Heart left ventricle (tissue), 16 donors: ENCODE data around the gene PPP1R9B. TPM values are rescaled to one million over a fixed set of nuclear protein-coding genes. Genes with fewer than 3 reads are reported as not detected.

Experiments
- ATAC-seq, 4 donors: fragments of 200-7000 bp; cut with Tn5 transposase; one replicate each; pipeline ENCODE4 v1.9.1; 2020 to 2022; ENCODE audit warnings: moderate library complexity in 4 of 4, mild to moderate bottlenecking in 3 of 4, moderate number of reproducible peaks in 1 of 4
- DNase-seq, 5 donors: peaks; one replicate each; pipeline ENCODE4 v3.0.0-alpha.2; 2020
- H3K27ac ChIP-seq, 12 donors: fragments of 200-600 bp; sonication (generic) in 4 of 12; one replicate each; pipeline versions ENCODE4 v1.5.0 to v1.8.0; 2016 to 2022; ENCODE audit warnings: mild to moderate bottlenecking in 2 of 12
- H3K27me3 ChIP-seq, 9 donors: fragments of 200-600 bp; sonication (generic) in 2 of 9; one replicate each; pipeline versions ENCODE4 v1.5.1 to v1.8.0; 2016 to 2022; ENCODE audit warnings: mild to moderate bottlenecking in 3 of 9
- H3K36me3 ChIP-seq, 9 donors: fragments of 200-600 bp; sonication (generic) in 2 of 9; one replicate each; pipeline versions ENCODE4 v1.5.0 to v1.8.0; 2018 to 2022; ENCODE audit warnings: mild to moderate bottlenecking in 2 of 9
- H3K4me1 ChIP-seq, 12 donors: fragments of 200-600 bp; sonication (generic) in 4 of 12; one replicate each; pipeline versions ENCODE4 v1.5.0 to v1.8.0; 2016 to 2022; ENCODE audit warnings: mild to moderate bottlenecking in 3 of 12
- H3K4me3 ChIP-seq, 12 donors: fragments of 200-600 bp; sonication (generic) in 4 of 12; one replicate each; pipeline versions ENCODE4 v1.5.0 to v1.8.0; 2017 to 2022; ENCODE audit warnings: mild to moderate bottlenecking in 9 of 12, moderate library complexity in 4 of 12
- H3K9me3 ChIP-seq, 12 donors: fragments of 200-600 bp; sonication (generic) in 4 of 12; one replicate each; pipeline versions ENCODE4 v1.5.0 to v1.8.0; 2016 to 2022; ENCODE audit warnings: mild to moderate bottlenecking in 1 of 12
- POLR2A ChIP-seq, 2 donors: fragments of 450-650 bp; IDR thresholded peaks; one replicate each; pipeline ENCODE4 v1.6.1; 2017; ENCODE audit warnings: antibody characterized with exemption in 2 of 2, mild to moderate bottlenecking in 2 of 2, moderate library complexity in 2 of 2
- WGBS, 4 donors: extraction: QIAGEN DNeasy Blood & Tissue Kit in 2 of 4; methylation state at CpG; one replicate each; pipeline versions ENCODE4 v1.1.5 to v1.1.7; 2013 to 2018; 5-methylcytosine and 5-hydroxymethylcytosine counted together
- intact Hi-C, 10 donors: fragments of 100-400 bp; cut with DNase I; formaldehyde crosslinking; loops; one replicate each; pipeline versions ENCODE4 v1.11.1 to v1.14.2; 2022
- polyA plus RNA-seq, 2 donors: library from polyadenylated mRNA; stranded (reverse); fragments of 200-250 nt; gene quantifications; one replicate each; pipeline ENCODE4 v1.2.3, GENCODE V29; 2013
- total RNA-seq, 9 donors: library from RNA; depleted of rRNA in 2 of 9; stranded (reverse); fragments of >200 nt in 2 of 9; fragmentation: NEBNext Ultra II Directional in 3 of 9; extraction: Animal tissue kit (Norgen Biotek cat#: 25700) in 3 of 9; gene quantifications; one replicate each; pipeline versions ENCODE4 v1.1.0 to v1.2.4, GENCODE V29; 2016 to 2023
- TF ChIP-seq, protein P1 (sequence below), 12 donors: fragments of 200-600 bp; sonication (generic) in 4 of 12; IDR thresholded peaks; one replicate each; pipeline versions ENCODE4 v1.5.0 to v1.8.0; 2018 to 2022; ENCODE audit warnings: antibody characterized with exemption in 12 of 12, mild to moderate bottlenecking in 5 of 12
- donor health status: ischemic (EF 13 %, LVEDD 7.1; RV severe dilation, severe dysfunction).
- donor health status: healthy with polysubstance abuse.
- donor health status: DM: no; HTN: yes; CAD: no.
- donor health status: DM: no; HTN: no; CAD: no.
- donor health status: ischemic (EF 25% LVEDD 6.9; RV normal size, moderate dysfunction).
- donor health status: ischemic (EF 25% LVEDD 5.7; RV mildly dilated, moderate dysfunction).
- donor health status: healthy.
- donor health status: DM: yes; HTN: yes; CAD: no.
- donor health status: ischemic (EF 35%, LVEDD 5.7; RV mildly dilated, moderate dysfunction).
- donor health status: nonischemic (EF 11% LVEDD 7.7; RV severe dilation, severe dysfunction).
- donor health status: DM: yes; HTN: yes; CAD: no.
- donor health status: PGD.
- donor health status: ischemic (EF 29% LVEDD 5.4; RV normal size, mild dysfunction).
- donor health status: nonischemic (EF 23%, LVEDD 6.1; RV moderate dilation, normal function).

Gene PPP1R9B
- total and polyA plus RNA-seq, 11 donors: 17.0 to 55.9 (median 31.3) TPM

DNA sequence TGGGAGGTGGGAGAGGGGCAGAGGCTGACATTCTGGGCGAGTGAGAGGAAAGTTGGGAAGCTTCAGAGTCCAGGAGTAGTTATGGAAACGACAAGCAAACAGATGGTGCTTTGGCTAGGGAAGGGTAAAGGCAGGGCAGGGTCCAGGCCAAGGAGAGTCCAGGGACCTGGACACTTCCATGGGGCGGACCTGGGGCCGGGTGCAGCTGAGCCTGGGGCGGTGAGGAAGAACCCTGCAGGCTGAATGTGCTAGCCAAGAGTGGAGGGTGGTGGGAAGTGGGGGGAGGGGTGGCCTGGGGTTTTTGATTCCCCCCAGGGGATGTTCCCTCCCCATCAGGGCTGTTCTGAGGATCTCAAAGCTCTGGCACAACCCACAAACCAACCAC lies 2.6 kb downstream of the PPP1R9B start:
- Histone ChIP-seq H3K27ac (peak overlapping the region; percentile 46 to 99 (median 96)), H3K4me3 (peak overlapping the region; percentile 61 to 98 (median 92)), H3K36me3 (peaks cover 0 to 25% (median 24%) of the 10 kb centered on the region in 9 donors), H3K4me1 (peaks cover 16 to 78% (median 54%) of the 10 kb centered on the region in 12 donors), H3K9me3 (no peaks in the 10 kb centered on the region), H3K27me3 (no peaks in the 10 kb centered on the region)
- intact Hi-C loops: loop anchor here in 1 of 10 donors (5.0 kb wide), 1 partner anchor 36 kb away; no protein-coding TSS in a partner anchor
- peak in 2 of 5 donors; percentile 60 to 74 for DNase-seq
- ATAC-seq: peak; percentile 1 to 13 (median 5)
- WGBS, 4 donors: 0 to 12% (median 4%) methylated on average over 5 of the region's 5 CpGs
- TF ChIP-seq, protein P1, sequence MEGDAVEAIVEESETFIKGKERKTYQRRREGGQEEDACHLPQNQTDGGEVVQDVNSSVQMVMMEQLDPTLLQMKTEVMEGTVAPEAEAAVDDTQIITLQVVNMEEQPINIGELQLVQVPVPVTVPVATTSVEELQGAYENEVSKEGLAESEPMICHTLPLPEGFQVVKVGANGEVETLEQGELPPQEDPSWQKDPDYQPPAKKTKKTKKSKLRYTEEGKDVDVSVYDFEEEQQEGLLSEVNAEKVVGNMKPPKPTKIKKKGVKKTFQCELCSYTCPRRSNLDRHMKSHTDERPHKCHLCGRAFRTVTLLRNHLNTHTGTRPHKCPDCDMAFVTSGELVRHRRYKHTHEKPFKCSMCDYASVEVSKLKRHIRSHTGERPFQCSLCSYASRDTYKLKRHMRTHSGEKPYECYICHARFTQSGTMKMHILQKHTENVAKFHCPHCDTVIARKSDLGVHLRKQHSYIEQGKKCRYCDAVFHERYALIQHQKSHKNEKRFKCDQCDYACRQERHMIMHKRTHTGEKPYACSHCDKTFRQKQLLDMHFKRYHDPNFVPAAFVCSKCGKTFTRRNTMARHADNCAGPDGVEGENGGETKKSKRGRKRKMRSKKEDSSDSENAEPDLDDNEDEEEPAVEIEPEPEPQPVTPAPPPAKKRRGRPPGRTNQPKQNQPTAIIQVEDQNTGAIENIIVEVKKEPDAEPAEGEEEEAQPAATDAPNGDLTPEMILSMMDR (IDR thresholded peaks at IDR 0.05): no peak
- TF ChIP-seq POLR2A (IDR thresholded peaks at IDR 0.05): no peak

DNA sequence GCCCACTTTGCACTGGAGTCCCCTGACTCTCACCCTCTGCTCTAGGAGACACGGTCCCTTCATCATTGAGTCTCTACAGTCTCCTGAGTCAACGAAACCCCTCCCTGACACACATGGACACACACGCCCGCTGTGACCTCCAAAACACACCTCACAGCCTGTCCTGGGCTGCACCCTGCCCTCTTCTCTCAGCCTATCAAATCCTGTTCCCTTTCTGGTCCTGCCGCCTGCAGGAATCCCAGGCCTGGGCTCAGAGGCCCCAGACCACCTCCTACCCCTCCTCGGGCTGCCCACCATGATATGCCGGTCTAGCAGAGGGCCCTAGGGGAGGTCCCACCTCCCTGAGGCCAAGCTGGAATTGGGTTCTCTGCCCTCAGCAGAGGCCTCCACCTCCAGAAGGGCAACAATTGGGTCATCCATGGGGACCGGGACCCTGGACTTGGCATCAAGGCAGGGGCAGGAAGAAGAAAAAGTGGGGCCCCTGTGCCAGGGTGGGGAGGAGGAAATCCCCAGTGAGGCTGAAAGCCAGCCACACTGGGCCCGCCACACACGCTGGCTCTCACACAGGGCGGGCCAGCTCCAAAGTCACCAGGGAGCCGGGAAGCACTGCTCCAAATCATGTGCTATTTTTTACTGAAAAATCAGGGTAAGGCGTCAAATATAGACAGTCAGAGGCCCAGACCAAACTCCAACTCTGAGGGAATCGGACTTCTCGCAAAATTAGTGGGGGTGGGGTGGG lies 3.4 kb downstream of the PPP1R9B start:
- H3K4me3 ChIP-seq: peak overlapping the region in 11 of 12 donors; percentile 61 to 98 (median 91)
- ATAC-seq: peak in 3 of 4 donors; percentile 0 to 29 (median 10)
- 11 to 27% (median 14%) methylated on average over 14 to 15 of the region's 15 CpGs for WGBS, 4 donors
- H3K27ac ChIP-seq: peak overlapping the region; percentile 46 to 99 (median 96)
- H3K27me3 ChIP-seq: no peaks in the 10 kb centered on the region
- TF ChIP-seq, protein P1 (IDR thresholded peaks at IDR 0.05): no peak
- TF ChIP-seq POLR2A (IDR thresholded peaks at IDR 0.05): no peak
- DNase-seq: peak in 1 of 5 donors; percentile 41
- peaks cover 16 to 78% (median 53%) of the 10 kb centered on the region in 12 donors for H3K4me1 ChIP-seq
- intact Hi-C loops: loop anchor here in 1 of 10 donors (5.0 kb wide), 1 partner anchor 35 kb away; no protein-coding TSS in a partner anchor
- no peaks in the 10 kb centered on the region for H3K9me3 ChIP-seq
- peaks cover 0 to 32% (median 31%) of the 10 kb centered on the region in 9 donors for H3K36me3 ChIP-seq

DNA sequence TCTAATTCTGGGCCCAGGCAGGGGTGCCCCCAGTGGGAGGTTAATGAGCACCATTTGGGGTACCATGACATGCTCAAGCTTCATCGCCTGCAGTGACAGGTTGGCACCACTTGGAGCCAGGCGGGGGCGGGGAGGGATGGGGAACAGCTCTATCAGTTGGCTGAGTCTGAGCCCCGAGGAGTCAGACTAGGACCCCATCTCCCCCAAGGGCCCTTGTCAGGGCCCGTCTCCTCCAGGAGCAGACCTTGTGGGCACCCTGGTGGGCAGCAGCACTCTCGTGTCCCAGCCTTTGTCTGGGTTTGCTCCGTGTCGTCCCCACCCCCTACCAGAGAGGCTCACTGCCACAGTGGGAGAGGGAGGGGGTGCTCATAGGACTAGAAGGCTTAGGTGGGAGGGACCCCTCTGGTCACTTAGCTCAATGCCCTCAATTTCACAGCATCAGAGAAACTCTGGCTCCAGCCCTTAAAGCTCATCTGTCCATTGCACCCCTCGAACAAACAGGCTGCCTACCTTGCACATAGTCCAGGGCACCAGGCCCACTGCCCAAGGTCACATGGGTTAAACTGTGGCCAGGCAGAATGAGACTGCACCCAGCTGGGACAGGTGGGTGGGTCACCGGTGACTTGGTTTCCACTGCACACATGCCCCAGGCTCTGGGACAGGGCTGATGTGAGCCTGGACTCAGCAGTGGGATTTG lies 4.1 kb downstream of the PPP1R9B start:
- peak in 1 of 5 donors; percentile 11 for DNase-seq
- Histone ChIP-seq H3K4me3 (peak overlapping the region in 11 of 12 donors; percentile 61 to 98 (median 91)), H3K4me1 (peaks cover 16 to 78% (median 55%) of the 10 kb centered on the region in 12 donors), H3K27ac (peak overlapping the region in 11 of 12 donors; percentile 89 to 99 (median 97)), H3K9me3 (no peaks in the 10 kb centered on the region), H3K36me3 (peaks cover 0 to 39% (median 39%) of the 10 kb centered on the region in 9 donors), H3K27me3 (no peaks in the 10 kb centered on the region)
- TF ChIP-seq, protein P1 (IDR thresholded peaks at IDR 0.05): peak in 1 of 12 donors; percentile 5
- TF ChIP-seq POLR2A (IDR thresholded peaks at IDR 0.05): no peak
- no peak for ATAC-seq
- 57 to 69% (median 64%) methylated on average over 3 to 10 of the region's 10 CpGs for WGBS, 4 donors
- intact Hi-C loops: loop anchor here in 1 of 10 donors (5.0 kb wide), 1 partner anchor 34 kb away; no protein-coding TSS in a partner anchor
